Tibial artery (tissue), 4 donors: ENCODE data around the gene PDIA6.
"Not testable (repeated sequence)": the region's sequence is repeated elsewhere in the genome, so short reads cannot be mapped to it uniquely, and the experiment has no call there.

Source experiments
- DNase-seq, 2 donors: peaks; one replicate each; pipeline ENCODE4 v3.0.0-alpha.2; 2019
- H3K27ac ChIP-seq, 2 donors: fragments of 200-600 bp; sonication (generic) in 1 of 2; 1 replicate in 1 of 2; 2 replicates in 1 of 2; pipeline ENCODE4 v1.5.1; 2018 to 2019; ENCODE audit warnings: mild to moderate bottlenecking in 1 of 2
- H3K27me3 ChIP-seq, 2 donors: fragments of 200-600 bp; sonication (generic) in 1 of 2; one replicate each; pipeline versions ENCODE4 v1.5.1 to v1.6.0; 2016 to 2019
- H3K36me3 ChIP-seq, 3 donors: fragments of 200-600 bp; sonication (generic) in 2 of 3; one replicate each; pipeline ENCODE4 v1.5.1; 2016 to 2019; ENCODE audit warnings: mild to moderate bottlenecking in 2 of 3
- H3K4me1 ChIP-seq, 4 donors: fragments of 200-600 bp; sonication (generic) in 2 of 4; 1 replicate in 3 of 4; 2 replicates in 1 of 4; pipeline ENCODE4 v1.5.1; 2016 to 2019
- H3K4me3 ChIP-seq, 2 donors: fragments of 200-600 bp; sonication (generic) in 1 of 2; 1 replicate in 1 of 2; 2 replicates in 1 of 2; pipeline ENCODE4 v1.5.1; 2018 to 2019; ENCODE audit warnings: mild to moderate bottlenecking in 2 of 2
- H3K9me3 ChIP-seq, 3 donors: fragments of 200-600 bp; sonication (generic) in 1 of 3; one replicate each; pipeline ENCODE4 v1.5.1; 2016 to 2019
- intact Hi-C: fragments of 100-400 bp; cut with DNase I; formaldehyde crosslinking; loops from one replicate; pipeline ENCODE4 v1.15.0; 2023; ENCODE audit warnings: low total_unique reads
- TF ChIP-seq, protein P1 (sequence below), 2 experiments: fragments of 200-600 bp in 1 of 2; fragments of 450-650 bp in 1 of 2; IDR thresholded peaks; one replicate each; pipeline ENCODE4 v1.5.1; 2017 to 2019; ENCODE audit warnings: antibody characterized with exemption in 2 of 2, mild to moderate bottlenecking in 1 of 2, moderate library complexity in 1 of 2

The PDIA6 gene

GRCh38 chr2:10781746-10782145, 30.8 kb downstream of the PDIA6 start:
- H3K4me1 ChIP-seq, result no peaks in the 10 kb centered on the region
- peaks cover 63 to 91% (median 77%) of the 10 kb centered on the region in 3 donors for H3K36me3 ChIP-seq
- intact Hi-C loops, result no loop called here
- no peaks in the 10 kb centered on the region for H3K9me3 ChIP-seq
- H3K27me3 ChIP-seq, result no peaks in the 10 kb centered on the region
- DNase-seq, result no peak
- no peak overlapping the region for H3K27ac ChIP-seq
- H3K4me3 ChIP-seq, result no peak overlapping the region
- TF ChIP-seq, protein P1, sequence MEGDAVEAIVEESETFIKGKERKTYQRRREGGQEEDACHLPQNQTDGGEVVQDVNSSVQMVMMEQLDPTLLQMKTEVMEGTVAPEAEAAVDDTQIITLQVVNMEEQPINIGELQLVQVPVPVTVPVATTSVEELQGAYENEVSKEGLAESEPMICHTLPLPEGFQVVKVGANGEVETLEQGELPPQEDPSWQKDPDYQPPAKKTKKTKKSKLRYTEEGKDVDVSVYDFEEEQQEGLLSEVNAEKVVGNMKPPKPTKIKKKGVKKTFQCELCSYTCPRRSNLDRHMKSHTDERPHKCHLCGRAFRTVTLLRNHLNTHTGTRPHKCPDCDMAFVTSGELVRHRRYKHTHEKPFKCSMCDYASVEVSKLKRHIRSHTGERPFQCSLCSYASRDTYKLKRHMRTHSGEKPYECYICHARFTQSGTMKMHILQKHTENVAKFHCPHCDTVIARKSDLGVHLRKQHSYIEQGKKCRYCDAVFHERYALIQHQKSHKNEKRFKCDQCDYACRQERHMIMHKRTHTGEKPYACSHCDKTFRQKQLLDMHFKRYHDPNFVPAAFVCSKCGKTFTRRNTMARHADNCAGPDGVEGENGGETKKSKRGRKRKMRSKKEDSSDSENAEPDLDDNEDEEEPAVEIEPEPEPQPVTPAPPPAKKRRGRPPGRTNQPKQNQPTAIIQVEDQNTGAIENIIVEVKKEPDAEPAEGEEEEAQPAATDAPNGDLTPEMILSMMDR (IDR thresholded peaks at IDR 0.05), result no peak

DNA sequence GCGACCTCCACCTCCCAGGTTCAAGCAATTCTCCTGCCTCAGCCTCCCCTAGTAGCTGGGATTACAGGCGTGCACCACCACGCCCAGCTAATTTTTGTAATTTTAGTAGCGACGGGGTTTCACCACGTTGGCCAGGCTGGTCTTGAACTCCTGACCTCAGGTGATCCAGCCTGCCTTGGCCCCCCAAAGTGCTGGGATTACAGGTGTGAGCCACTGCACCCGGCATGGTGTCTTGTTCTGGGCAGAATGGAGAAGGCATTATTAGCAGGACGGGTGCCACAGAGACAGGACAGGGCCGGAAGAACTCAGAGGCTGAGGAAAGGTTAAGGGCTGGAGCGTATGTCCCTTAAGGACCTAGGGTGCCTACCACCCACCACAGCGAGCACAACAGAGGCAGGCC, 31.8 kb downstream of the PDIA6 start:
- H3K4me3 ChIP-seq, H3K27me3 ChIP-seq, H3K9me3 ChIP-seq, intact Hi-C loops, H3K27ac ChIP-seq, DNase-seq, H3K4me1 ChIP-seq: not testable (repeated sequence)
- peaks cover 54 to 82% (median 67%) of the 10 kb centered on the region in 3 donors for H3K36me3 ChIP-seq

DNA sequence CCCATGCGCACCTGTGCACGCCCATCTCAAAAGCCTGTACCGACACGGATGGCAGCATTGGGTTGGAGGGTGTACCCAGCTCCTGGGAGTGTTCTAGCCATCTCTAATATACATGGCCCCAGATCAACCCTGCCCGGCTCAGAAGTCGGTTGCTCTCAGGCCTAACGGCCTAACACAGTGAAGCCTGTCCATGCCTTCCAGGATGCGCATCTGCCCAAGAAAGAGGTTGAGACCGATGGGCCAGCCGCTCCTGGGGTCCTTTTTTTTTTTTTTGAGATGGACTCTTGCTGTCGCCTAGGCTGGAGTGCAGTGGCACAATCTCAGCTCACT, 32.1 kb downstream of the PDIA6 start:
- Histone ChIP-seq H3K4me1 (no peaks in the 10 kb centered on the region), H3K36me3 (peaks cover 51 to 78% (median 64%) of the 10 kb centered on the region in 3 donors), H3K27me3 (no peaks in the 10 kb centered on the region), H3K27ac (no peak overlapping the region), H3K9me3 (no peaks in the 10 kb centered on the region), H3K4me3 (no peak overlapping the region)
- intact Hi-C loops, result no loop called here
- DNase-seq, result no peak
- TF ChIP-seq, protein P1 (IDR thresholded peaks at IDR 0.05), result no peak

DNA sequence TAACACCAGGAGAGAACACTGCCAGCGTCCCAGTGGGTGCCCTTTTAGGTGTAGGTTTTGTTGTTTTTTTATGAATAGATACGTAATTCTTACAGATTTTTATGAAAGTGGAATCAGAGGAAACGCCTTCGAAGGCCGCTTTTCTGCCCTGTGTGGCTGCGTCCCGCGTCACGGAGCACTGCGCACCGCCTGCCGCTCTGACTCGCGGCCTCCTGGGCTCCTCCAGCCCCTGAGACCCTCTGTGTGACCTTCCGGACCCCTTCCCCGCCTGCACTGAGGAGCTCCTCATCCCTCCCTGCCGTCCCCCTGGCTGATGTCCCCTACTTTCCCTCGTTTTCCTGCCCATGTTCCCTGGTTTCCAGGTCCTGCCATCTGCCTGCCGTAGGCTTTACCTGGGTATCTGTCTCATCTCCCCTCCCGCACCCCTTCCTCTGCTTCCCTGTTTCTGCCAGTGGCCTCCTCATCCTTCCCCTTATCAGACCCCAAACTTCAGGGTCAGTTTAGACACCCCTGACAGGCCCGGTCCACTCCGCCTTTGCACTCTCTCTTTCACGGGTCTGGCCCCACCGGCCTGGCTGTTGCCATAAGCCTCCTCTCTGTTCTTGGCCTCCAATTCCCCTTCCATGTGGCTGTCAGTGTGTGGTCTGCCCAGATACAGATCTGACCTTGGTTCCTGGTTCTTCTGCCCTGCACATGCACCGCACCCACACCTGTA, 32.7 kb downstream of the PDIA6 start:
- TF ChIP-seq, protein P1 (IDR thresholded peaks at IDR 0.05), result no peak
- Histone ChIP-seq H3K4me3 (no peak overlapping the region), H3K9me3 (no peaks in the 10 kb centered on the region), H3K4me1 (no peaks in the 10 kb centered on the region), H3K36me3 (peaks cover 46 to 73% (median 58%) of the 10 kb centered on the region in 3 donors), H3K27me3 (no peaks in the 10 kb centered on the region), H3K27ac (no peak overlapping the region)
- intact Hi-C loops, result no loop called here
- no peak for DNase-seq

DNA sequence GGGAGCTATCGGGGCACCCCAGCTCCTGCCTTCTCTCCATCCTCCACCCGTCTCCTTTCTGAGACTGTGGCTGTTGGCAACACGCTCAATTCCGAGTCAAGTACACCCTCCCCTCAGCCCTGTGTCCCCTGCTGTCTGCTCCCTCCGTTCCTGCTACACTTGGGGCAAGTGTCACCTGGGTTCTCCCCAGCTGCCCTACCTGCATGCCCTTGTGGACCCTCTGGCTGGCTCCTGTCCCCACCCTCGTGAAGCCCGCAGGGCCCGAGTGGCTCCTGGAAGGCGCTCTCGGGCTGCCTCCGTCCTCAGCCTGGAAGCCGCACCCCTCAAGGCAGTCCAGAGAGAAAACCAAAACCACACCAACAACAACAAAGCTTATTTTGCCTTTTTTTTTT, 33.9 kb downstream of the PDIA6 start:
- peaks cover 34 to 61% (median 46%) of the 10 kb centered on the region in 3 donors for H3K36me3 ChIP-seq
- no peaks in the 10 kb centered on the region for H3K9me3 ChIP-seq
- H3K27me3 ChIP-seq, result no peaks in the 10 kb centered on the region
- H3K27ac ChIP-seq, result no peak overlapping the region
- peaks cover 0 to 4% (median 0%) of the 10 kb centered on the region in 4 donors for H3K4me1 ChIP-seq
- DNase-seq, result no peak
- no peak overlapping the region for H3K4me3 ChIP-seq
- intact Hi-C loops, result no loop called here
- TF ChIP-seq, protein P1 (IDR thresholded peaks at IDR 0.05), result no peak

DNA sequence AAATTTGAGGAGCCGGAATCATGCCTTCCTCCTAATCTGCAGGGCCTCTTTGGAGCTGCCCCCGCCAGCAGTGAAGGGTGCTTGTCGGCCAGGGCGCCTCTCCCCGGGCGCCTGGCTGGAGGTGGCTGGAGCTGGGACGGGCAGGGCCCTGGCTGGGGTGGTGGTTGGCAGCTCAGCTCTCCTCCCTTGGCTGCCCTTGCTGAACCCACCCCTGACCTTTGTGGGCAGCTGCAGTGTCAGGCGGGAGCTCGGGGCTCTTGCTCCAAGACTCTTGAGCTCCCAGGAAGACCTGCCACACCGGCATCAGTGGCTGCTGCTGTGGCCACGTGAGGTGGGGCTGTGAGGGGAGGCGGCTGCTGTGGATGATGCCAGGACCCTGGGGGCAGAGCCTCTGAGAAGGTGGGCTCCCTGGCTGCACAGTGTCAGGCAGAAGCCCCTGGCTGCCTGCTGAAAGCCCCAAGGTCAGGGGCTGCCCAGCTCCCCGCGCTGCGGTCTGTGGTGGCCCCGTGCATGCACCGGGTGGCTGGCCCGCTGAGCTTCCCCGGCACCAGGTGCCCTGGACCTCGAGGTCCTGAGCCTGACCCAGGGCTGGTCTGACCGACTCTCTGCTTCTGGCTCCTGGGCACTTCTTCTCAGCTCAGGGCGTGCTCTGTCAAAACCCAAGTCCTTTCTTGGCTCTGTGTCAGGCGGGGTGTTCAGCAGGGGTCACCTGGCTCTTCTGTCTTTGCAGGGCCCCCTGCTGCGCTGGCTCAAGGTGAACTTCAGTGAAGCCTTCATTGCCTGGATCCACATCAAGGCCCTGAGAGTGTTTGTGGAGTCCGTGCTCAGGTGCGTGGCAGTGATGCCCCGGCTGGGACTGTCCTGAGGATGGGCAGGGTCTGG, 34.5 kb downstream of the PDIA6 start:
- intact Hi-C loops, result no loop called here
- Histone ChIP-seq H3K27ac (no peak overlapping the region), H3K4me3 (no peak overlapping the region), H3K36me3 (peaks cover 28 to 54% (median 41%) of the 10 kb centered on the region in 3 donors), H3K4me1 (peaks cover 0 to 5% (median 0%) of the 10 kb centered on the region in 4 donors), H3K27me3 (no peaks in the 10 kb centered on the region), H3K9me3 (no peaks in the 10 kb centered on the region)
- DNase-seq, result no peak
- TF ChIP-seq, protein P1 (IDR thresholded peaks at IDR 0.05), result no peak
